GM15510 (cell line): Measurements from ENCODE around the gene CYTIP.

ENCODE experiments used
- POLR2A ChIP-seq: IDR thresholded peaks from 3 replicates; pipeline ENCODE4 v1.6.1; 2011; ENCODE audit warnings: borderline replicate concordance; ENCODE audit not compliant: insufficient read length; ENCODE audit errors: extremely low read depth

Gene CYTIP

GRCh38 chr2:157443795-157444640 lies at the start of gene CYTIP:
Gene CYTIP (minus strand): TSS chr2:157444089. CDS start chr2:157444020, 69 bp downstream.
- TF ChIP-seq POLR2A = peak; percentile 82

GRCh38 chr2:157492189-157492773 lies 48.4 kb upstream of the CYTIP start:
- no peak for TF ChIP-seq POLR2A

- TF ChIP-seq POLR2A = no peak
These were observed 46.1 kb upstream of the CYTIP start for GRCh38 chr2:157489983-157490382.

DNA sequence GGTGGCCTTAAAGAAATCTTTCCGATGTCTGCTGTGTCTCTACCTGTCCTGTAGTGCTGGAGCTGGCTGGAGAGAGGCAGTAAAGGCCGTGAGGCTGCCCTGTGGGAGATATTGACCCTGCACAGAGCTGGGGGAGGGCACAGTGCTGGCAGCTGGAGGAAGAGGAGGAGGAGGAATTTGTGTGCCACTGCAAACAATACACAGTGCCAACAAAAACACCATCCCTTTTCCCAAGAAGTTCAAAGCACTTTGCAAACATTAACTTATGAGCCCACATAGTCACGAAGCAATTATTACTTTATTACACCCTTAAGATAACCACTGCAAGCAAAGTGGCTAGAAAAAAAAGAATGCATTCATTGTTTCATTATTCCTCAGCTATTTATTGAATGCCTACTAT lies 45.0 kb upstream of the CYTIP start:
- TF ChIP-seq POLR2A = no peak

- TF ChIP-seq POLR2A = no peak
These were observed 43.9 kb upstream of the CYTIP start for GRCh38 chr2:157487747-157488146.

DNA sequence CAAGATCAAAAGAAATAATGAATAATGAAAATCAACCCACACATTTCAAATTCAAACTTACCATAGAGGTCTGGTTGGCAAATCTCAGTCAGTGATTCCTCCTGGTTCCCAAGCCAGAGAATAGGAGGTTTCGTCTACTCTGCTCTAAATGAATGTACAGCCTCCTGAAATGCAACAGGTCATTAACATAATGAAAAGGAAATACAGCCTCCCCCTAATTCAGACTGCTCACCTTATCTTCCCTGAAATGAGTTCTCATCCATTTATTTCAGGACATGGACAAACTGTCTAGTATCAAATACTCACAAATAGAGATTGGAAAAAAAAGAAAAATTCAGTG lies 43.4 kb upstream of the CYTIP start:
- TF ChIP-seq POLR2A = no peak

DNA sequence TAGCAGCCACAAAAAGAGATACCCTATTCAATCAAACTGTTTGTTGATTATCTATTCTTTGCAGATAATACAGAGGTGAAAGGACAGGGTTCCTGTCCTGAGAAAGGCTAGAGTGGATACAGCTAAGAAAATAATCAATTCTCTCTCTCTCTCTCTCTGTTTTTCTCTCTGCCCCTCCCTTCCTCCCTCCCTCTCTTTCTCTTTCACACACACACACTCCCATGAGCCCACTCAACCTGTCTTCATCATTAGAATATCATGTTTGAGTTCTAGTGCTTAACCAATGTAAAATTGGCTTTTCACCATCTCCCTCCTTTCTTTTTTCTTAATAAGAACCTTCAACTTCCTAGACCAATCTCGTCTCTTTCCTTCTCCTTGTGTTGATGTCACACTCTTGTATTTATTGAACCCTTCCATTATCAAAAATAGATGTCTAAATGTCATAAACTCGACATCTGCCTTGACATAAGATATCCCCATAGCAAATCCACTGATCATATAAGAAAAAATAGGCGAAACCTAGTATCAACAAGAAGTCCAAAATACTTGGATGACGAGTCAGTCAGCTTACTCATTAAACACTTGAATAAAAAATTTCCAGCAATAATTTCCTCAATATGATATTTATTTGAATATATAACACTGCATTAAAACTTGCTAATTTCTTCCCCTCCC lies 42.8 kb upstream of the CYTIP start:
- no peak for TF ChIP-seq POLR2A

DNA sequence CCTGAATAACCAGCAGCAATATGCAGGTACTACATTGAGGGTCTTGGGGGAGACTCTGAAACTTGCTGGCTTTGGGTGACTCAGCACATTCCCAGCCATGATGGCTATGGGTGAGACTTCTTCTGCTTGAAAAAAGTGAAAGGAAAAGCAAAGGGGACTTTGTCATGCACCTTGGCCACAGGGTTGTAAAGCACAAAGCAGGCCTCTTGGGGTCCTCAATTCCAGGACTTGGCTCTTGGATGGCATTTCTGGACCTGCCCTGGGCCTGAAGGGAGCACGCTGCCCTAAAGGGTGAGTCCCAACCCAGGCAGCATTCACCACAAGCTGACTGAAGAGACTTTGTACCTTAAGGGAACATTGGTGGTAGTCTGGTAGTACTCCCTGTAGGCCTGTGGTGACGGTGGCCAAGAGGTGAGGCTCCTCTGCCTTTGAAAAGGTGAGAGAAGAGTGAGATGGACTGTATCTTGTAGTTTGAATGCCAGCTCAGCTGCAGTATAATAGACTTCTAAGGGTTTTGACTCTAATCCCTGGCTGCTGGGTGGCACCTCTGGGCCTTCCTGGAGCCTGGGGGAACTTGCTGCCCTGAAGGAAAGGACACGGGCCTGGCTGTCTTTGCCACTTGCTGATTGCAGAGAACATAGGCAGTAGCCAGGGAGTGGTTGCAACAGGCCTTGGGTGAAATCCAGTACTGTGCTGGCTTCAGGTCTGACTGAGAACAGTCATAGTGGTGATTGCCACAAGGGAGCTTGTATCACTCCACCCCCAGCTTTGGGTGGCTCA lies 36.5 kb upstream of the CYTIP start:
- TF ChIP-seq POLR2A = no peak

DNA sequence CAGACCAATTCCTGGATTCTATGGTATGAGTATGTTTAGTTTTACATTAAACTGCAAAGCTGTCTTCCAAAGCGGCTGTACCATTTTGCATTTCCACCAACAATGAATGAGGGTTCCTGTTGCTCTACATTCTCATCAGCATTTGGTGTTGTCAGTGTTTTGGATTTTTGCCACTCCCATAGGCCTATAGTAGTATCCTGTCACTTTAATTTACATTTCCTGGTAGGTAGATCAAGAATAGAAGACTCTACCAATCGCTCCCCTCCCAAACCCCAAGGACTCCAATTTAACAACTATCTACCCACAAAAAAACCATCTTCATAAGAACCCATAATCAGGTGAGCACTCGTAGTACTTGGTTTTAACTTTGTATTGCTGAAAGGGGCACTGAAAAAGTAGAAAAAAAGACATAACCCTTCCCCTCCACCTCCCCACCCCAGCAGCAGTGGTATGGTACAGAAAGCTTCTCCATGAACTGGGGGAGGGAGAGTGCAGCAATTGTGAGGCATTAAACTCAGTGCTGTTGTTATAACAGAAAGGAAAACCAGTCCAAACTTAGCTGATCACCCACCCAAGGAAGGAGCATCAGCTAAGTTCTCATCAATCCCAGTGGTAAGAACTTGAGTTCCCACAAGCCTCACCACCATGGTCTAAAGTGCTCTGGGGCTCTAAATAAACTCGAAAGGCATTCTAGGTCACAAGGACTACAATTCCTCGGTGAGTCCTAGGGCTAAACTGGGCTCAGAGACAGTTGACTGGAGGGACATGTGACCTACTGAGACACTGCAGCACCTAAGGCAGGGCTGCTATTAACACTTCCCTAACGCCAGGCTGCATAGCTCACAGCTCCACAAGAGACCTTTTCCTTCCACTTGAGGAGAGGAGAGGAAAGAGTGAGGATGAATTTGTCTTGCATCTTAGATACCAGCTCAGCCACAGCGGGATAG lies 35.5 kb upstream of the CYTIP start:
- no peak for TF ChIP-seq POLR2A

GRCh38 chr2:157477919-157478318 lies 34.0 kb upstream of the CYTIP start:
- no peak for TF ChIP-seq POLR2A

DNA sequence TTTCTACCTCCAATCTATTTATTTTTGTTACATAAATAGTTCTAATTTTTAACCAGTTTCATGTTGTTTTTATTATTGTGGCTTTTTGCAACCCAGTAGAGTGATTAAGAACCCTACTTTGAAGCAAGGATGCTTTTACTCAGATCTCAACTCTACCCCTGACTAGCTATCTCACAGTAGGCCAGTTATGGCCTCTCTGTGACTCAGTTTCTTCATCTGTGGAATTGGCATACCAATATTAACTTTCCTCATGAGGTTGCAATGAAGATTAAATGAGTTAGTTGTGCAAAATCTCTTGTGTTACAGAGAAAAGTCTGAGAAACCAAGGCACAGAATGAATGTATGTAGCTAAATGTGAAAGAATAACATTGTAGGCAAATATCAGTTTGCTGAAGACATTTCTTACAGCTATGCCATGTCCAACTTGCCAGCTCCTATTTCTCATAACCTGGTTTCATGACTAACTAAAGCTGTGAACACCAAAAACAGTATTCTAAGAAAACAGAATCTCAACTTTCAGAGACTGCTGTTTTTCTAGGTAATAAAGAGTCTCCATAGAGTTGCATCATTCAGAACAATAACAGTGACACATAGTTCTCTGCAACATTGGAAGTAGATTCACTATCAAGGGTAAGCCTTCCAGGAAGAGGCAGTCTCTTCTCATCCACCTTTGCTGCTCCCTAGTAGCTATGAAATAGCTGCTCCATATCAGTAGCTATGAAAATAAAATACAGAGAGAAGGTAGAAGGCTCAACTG lies 33.2 kb upstream of the CYTIP start:
- no peak for TF ChIP-seq POLR2A

- no peak for TF ChIP-seq POLR2A
These were observed 32.0 kb upstream of the CYTIP start for GRCh38 chr2:157475722-157476390.

- TF ChIP-seq POLR2A = no peak
These were observed 29.7 kb upstream of the CYTIP start for GRCh38 chr2:157473581-157473980.
